ENCODE measurements around the gene GINS1. TPM values are rescaled to one million over a fixed set of nuclear protein-coding genes. Genes with fewer than 3 reads are reported as not detected.
"Not testable (repeated sequence)": the region's sequence is repeated elsewhere in the genome, so short reads cannot be mapped to it uniquely, and the experiment has no call there.

GINS1 gene
- total and polyA plus RNA-seq, 3 donors from 2014 or later: 14.2 to 23.7 (median 19.9) TPM

- TF ChIP-seq, protein P1, sequence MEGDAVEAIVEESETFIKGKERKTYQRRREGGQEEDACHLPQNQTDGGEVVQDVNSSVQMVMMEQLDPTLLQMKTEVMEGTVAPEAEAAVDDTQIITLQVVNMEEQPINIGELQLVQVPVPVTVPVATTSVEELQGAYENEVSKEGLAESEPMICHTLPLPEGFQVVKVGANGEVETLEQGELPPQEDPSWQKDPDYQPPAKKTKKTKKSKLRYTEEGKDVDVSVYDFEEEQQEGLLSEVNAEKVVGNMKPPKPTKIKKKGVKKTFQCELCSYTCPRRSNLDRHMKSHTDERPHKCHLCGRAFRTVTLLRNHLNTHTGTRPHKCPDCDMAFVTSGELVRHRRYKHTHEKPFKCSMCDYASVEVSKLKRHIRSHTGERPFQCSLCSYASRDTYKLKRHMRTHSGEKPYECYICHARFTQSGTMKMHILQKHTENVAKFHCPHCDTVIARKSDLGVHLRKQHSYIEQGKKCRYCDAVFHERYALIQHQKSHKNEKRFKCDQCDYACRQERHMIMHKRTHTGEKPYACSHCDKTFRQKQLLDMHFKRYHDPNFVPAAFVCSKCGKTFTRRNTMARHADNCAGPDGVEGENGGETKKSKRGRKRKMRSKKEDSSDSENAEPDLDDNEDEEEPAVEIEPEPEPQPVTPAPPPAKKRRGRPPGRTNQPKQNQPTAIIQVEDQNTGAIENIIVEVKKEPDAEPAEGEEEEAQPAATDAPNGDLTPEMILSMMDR (IDR thresholded peaks at IDR 0.05): no peak
- TF ChIP-seq POLR2A (IDR thresholded peaks at IDR 0.05): no peak
- 93 to 94% methylated on average over 8 of the region's 8 CpGs for WGBS, 2 donors
- no peak for DNase-seq
- intact Hi-C loops (cut with DNase I; ENCODE audit: low total_unique reads): no loop called here
- H3K27me3 ChIP-seq: no peaks in the 10 kb centered on the region
- no peaks in the 10 kb centered on the region for H3K36me3 ChIP-seq (ENCODE audit: low read depth, missing control alignments)
- no peaks in the 10 kb centered on the region for H3K9me3 ChIP-seq
- H3K27ac ChIP-seq: no peak overlapping the region
- H3K4me1 ChIP-seq: no peaks in the 10 kb centered on the region
- H3K4me3 ChIP-seq: no peak overlapping the region
These were observed 60.0 kb downstream of the GINS1 start for GRCh38 chr20:25467441-25467840.

DNA sequence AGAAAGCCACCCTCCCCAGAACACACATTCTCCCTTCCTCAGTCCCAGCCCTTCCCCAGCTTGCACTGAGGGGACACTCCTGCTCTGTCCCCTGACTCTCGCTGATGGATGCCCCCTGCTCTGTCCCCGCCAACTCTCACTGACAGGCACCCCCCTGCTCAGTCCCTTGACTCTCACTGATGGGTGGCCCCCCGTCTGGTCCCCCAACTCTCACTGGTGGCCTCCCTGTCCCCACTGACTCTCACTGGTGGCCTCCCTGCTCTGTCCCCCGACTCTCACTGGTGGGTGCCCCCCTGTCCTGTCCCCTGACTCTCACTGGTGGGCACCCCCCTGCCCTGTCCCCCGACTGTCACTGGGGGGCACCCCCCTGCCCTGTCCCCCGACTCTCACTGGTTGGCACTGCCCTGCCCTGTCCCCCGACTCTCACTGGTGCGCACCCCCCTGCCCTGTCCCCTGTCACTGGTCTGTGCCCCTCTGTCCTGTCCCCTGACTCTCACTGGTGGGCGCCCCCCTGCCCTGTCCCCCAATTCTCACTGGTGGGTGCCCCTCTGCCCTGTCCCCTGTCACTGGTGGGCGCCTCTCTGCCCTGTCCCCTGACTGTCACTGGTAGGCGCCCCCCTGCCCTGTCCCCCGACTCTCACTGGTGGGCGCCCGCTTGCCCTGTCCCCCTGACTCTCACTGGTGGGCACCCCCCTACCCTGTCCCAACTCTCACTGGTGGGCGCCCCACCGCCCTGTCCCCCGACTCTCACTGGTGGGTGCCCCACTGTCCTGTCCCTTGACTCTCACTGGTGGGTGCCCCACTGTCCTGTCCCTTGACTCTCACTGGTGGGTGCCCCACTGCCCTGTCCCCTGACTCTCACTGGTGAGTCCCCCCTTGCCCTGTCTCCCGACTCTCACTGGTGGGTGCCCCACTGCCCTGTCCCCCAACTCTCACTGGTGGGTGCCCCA, 60.9 kb downstream of the GINS1 start:
- no peak for DNase-seq
- Histone ChIP-seq H3K9me3 (no peaks in the 10 kb centered on the region), H3K4me1 (no peaks in the 10 kb centered on the region), H3K27me3 (no peaks in the 10 kb centered on the region), H3K36me3 (ENCODE audit: low read depth, missing control alignments) (no peaks in the 10 kb centered on the region), H3K27ac (no peak overlapping the region), H3K4me3 (no peak overlapping the region)
- 90 to 94% methylated on average over 17 to 18 of the region's 18 CpGs for WGBS, 2 donors
- intact Hi-C loops (cut with DNase I; ENCODE audit: low total_unique reads): no loop called here
- no peak for TF ChIP-seq POLR2A (IDR thresholded peaks at IDR 0.05)

- no peaks in the 10 kb centered on the region for H3K27me3 ChIP-seq
- H3K27ac ChIP-seq: no peak overlapping the region
- no peaks in the 10 kb centered on the region for H3K4me1 ChIP-seq
- DNase-seq: no peak
- no peaks in the 10 kb centered on the region for H3K36me3 ChIP-seq (ENCODE audit: low read depth, missing control alignments)
- intact Hi-C loops (cut with DNase I; ENCODE audit: low total_unique reads): no loop called here
- H3K9me3 ChIP-seq: no peaks in the 10 kb centered on the region
- WGBS, 2 donors: 73 to 76% methylated on average over 12 to 13 of the region's 13 CpGs
- no peak overlapping the region for H3K4me3 ChIP-seq
- TF ChIP-seq, protein P1 (IDR thresholded peaks at IDR 0.05): no peak
- no peak for TF ChIP-seq POLR2A (IDR thresholded peaks at IDR 0.05)
These were observed 62.1 kb downstream of the GINS1 start for GRCh38 chr20:25469558-25469957.

GRCh38 chr20:25470045-25470444, 62.6 kb downstream of the GINS1 start:
- H3K36me3 ChIP-seq (ENCODE audit: low read depth, missing control alignments): no peaks in the 10 kb centered on the region
- TF ChIP-seq POLR2A (IDR thresholded peaks at IDR 0.05): no peak
- TF ChIP-seq, protein P1 (IDR thresholded peaks at IDR 0.05): no peak
- no peak overlapping the region for H3K4me3 ChIP-seq
- intact Hi-C loops (cut with DNase I; ENCODE audit: low total_unique reads): no loop called here
- no peaks in the 10 kb centered on the region for H3K27me3 ChIP-seq
- 80 to 81% methylated on average over 13 of the region's 13 CpGs for WGBS, 2 donors
- no peaks in the 10 kb centered on the region for H3K9me3 ChIP-seq
- no peak for DNase-seq
- H3K4me1 ChIP-seq: no peaks in the 10 kb centered on the region
- H3K27ac ChIP-seq: no peak overlapping the region

- no peaks in the 10 kb centered on the region for H3K4me1 ChIP-seq
- no peaks in the 10 kb centered on the region for H3K36me3 ChIP-seq (ENCODE audit: low read depth, missing control alignments)
- H3K27me3 ChIP-seq: no peaks in the 10 kb centered on the region
- H3K27ac ChIP-seq: no peak overlapping the region
- intact Hi-C loops (cut with DNase I; ENCODE audit: low total_unique reads): no loop called here
- no peak overlapping the region for H3K4me3 ChIP-seq
- no peaks in the 10 kb centered on the region for H3K9me3 ChIP-seq
- 95 to 97% methylated on average over 7 of the region's 7 CpGs for WGBS, 2 donors
- DNase-seq: no peak
- TF ChIP-seq POLR2A (IDR thresholded peaks at IDR 0.05): no peak
- TF ChIP-seq, protein P1 (IDR thresholded peaks at IDR 0.05): no peak
These were observed 63.5 kb downstream of the GINS1 start for GRCh38 chr20:25471020-25471419.

DNA sequence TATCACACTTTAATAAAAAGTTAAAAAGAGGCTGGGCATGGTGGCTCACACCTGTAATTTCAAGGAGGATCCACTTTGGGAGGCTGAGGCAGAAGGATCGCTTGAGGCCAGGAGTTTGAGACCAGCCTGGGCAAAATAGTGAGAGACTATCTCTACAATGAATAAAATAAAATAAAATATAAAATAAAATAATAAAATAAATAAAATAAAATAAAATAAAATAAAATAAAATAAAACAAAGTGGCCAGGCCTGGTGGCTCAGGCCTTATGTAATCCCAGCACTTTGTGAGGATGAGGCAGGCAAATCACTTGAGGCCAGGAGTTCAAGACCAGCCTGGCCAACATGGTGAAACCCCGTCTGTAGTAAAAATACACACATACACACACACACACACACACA, 65.8 kb downstream of the GINS1 start:
- H3K36me3 ChIP-seq (ENCODE audit: low read depth, missing control alignments); H3K27ac ChIP-seq; DNase-seq; H3K4me3 ChIP-seq; intact Hi-C loops (cut with DNase I; ENCODE audit: low total_unique reads); H3K27me3 ChIP-seq; H3K9me3 ChIP-seq; H3K4me1 ChIP-seq: not testable (repeated sequence)
- 96 to 98% methylated on average over 2 of the region's 2 CpGs for WGBS, 2 donors
